ENCODE measurements around the gene SOX21. TPM values are rescaled to one million over a fixed set of nuclear protein-coding genes. Genes with fewer than 3 reads are reported as not detected.

SOX21 gene
- total and polyA plus RNA-seq, 10 of the 15 experiments (the other 5 are each of a cell fraction or from before 2014, with no cell fraction given), result not detected

- DNase-seq (ENCODE audit: low read depth, low spot score), result no peak
- in situ Hi-C loops (cut with MboI) (no loop called here), intact Hi-C loops (cut with micrococcal nuclease; ENCODE audit: unreplicated experiment) (no loop called here)
- ChIA-PET POLR2A (no interaction called here), RAD21 (ENCODE audit: unreplicated experiment) (no interaction called here), CTCF (no interaction called here), SMC1A (ENCODE audit: uncharacterized antibody, unreplicated experiment) (no interaction called here)
- Histone ChIP-seq H3K27ac (ENCODE audit: control insufficient read depth, insufficient read depth) (no peak overlapping the region), H3K27me3 (replicated peaks in 1 of 2; ENCODE audit: control insufficient read depth in 2 of 2, insufficient read depth in 2 of 2, low read length in 1 of 2) (peaks cover 12 to 26% of the 10 kb centered on the region in 2 experiments), H3K4me1 (ENCODE audit: control insufficient read depth, insufficient read depth, low read length) (no peaks in the 10 kb centered on the region), H3K79me2 (ENCODE audit: control insufficient read depth, insufficient read depth, low read length) (no peaks in the 10 kb centered on the region), H3K4me2 (ENCODE audit: control insufficient read depth, insufficient read depth) (no peak overlapping the region), H4K20me1 (ENCODE audit: control insufficient read depth, insufficient read depth) (no peaks in the 10 kb centered on the region), H3K9ac (ENCODE audit: control insufficient read depth, insufficient read depth, low read length) (no peak overlapping the region), H2AFZ (ENCODE audit: control insufficient read depth, low read depth, low read length) (no peak overlapping the region), H3K4me3 (no peak overlapping the region), H3K36me3 (ENCODE audit: control insufficient read depth in 2 of 2, insufficient read depth in 2 of 2, low read length in 1 of 2) (no peaks in the 10 kb centered on the region), H3K9me3 (replicated peaks; ENCODE audit: control insufficient read depth, insufficient read depth, low read length) (no peaks in the 10 kb centered on the region; the same call in 2 of the 3 replicates)
- FAIRE-seq, result no peak
- no peak for ATAC-seq
- 24% methylated on average over 16 of the region's 22 CpGs for WGBS (ENCODE audit: insufficient coverage, insufficient replicate concordance, low lambda C conversion rate, missing lambda C conversion rate)
- BruUV-seq (replicated peaks), result no TSS peak
- TF ChIP-seq CEBPZ (IDR thresholded peaks at IDR 0.05; ENCODE audit: low read depth, low read length) (no peak), KLF5 (IDR thresholded peaks at IDR 0.05; ENCODE audit: partially characterized antibody) (no peak), MLLT1 (IDR thresholded peaks at IDR 0.05) (no peak), TCF12 (IDR thresholded peaks at IDR 0.05; ENCODE audit: low read depth, low read length) (no peak), SREBF2 (IDR thresholded peaks at IDR 0.05; ENCODE audit: low read length) (no peak), PKNOX1 (IDR thresholded peaks at IDR 0.05) (no peak), CHD2 (IDR thresholded peaks at IDR 0.05; ENCODE audit: borderline replicate concordance, low read depth, low read length) (no peak), HCFC1 (IDR thresholded peaks at IDR 0.05; ENCODE audit: low read length) (no peak), MEF2B (IDR thresholded peaks at IDR 0.05; ENCODE audit: partially characterized antibody, poor library complexity, severe bottlenecking) (no peak), IRF5 (IDR thresholded peaks at IDR 0.05; ENCODE audit: borderline replicate concordance) (no peak), MEF2A (IDR thresholded peaks at IDR 0.05; ENCODE audit: insufficient read depth, low read depth, low read length) (no peak), CTCF (IDR thresholded peaks at IDR 0.05 in 2 of 3, conservative IDR thresholded peaks at IDR 0.05 in 1 of 3; ENCODE audit: control insufficient read depth in 2 of 3, extremely low read depth in 1 of 3, insufficient read depth in 1 of 3, low read depth in 3 of 3, low read length in 3 of 3) (no peak), SMC3 (IDR thresholded peaks at IDR 0.05; ENCODE audit: borderline replicate concordance, low read length) (no peak), EGR1 (IDR thresholded peaks at IDR 0.05; ENCODE audit: borderline replicate concordance in 1 of 2, low read depth in 2 of 2, low read length in 2 of 2) (no peak), DPF2 (IDR thresholded peaks at IDR 0.05) (no peak)
These were observed 1.3 kb upstream of the SOX21 start for GRCh38 chr13:94713561-94714182.

Data from GM12878 (cell line).